HG02885 (cell line): ENCODE data around the gene NOXO1.
"Not testable (repeated sequence)": the region's sequence is repeated elsewhere in the genome, so short reads cannot be mapped to it uniquely, and the experiment has no call there.

Experiments used
- ATAC-seq: cut with Tn5 transposase; IDR thresholded peaks from one replicate; pipeline ENCODE4 v1.9.1; 2021; ENCODE audit warnings: mild to moderate bottlenecking; ENCODE audit not compliant: unreplicated experiment, poor library complexity

Gene NOXO1

GRCh38 chr16:1963806-1964505 is 17.3 kb downstream of the NOXO1 start:
- ATAC-seq = peak; percentile 3

GRCh38 chr16:1962161-1963153 is 18.8 kb downstream of the NOXO1 start:
- ATAC-seq = not testable (repeated sequence)

DNA sequence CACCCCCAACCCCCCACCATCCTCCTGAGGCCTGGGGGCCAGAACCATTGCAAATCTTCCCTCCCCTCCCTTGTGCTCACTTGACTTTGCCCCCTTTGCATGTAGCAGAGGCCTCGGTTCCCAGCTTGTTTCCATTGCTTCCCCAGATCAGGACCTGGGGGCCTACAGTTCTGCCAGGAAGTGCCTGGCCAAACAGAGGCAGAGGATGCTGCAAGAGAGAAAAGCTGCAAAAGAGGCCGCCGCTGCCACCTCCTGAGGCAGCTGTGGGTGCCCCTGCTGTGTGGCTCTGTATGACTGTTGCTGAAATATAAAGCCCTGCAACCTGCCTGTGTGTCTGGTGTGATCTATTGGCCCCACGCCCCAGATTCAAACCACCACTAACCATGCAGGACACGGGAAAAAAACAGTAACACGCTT is 19.6 kb downstream of the NOXO1 start:
- ATAC-seq = no peak

- no peak for ATAC-seq
Observed at GRCh38 chr16:1960665-1961630, 20.3 kb downstream of the NOXO1 start.

- ATAC-seq = peak; percentile 76
Observed at GRCh38 chr16:1959269-1960039, 21.8 kb downstream of the NOXO1 start, which contains the start of gene NDUFB10. Gene NDUFB10 (plus strand): TSS chr16:1959538. CDS start chr16:1959625, 87 bp downstream.

DNA sequence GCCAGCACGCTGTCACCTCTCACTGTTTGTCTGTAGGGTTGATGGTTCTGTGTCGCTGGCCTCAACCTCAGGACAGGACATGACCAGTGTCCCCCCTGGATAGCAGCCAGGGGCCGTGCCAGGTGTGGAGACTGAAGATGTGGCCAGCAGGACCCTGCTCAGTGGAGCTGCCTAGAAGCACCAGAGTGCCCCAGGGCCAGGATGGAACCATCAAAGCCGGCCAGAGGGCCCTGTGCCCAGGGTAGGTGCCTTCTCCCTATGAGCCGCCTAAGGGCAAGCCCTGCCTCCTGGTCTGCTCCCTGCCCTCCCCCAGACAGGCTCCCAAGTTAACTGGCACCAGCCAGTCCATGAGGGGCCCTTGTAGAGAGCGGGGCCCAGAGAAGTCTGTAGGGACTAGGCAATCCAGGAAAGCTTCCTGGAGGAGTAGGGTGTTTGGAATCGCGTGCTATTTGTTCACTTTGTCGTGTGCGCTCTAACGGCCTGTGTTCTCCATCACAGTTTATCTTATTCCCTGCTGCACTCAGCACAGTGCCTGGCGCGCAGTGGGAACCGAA is 22.5 kb downstream of the NOXO1 start:
- no peak for ATAC-seq

GRCh38 chr16:1958143-1958491 is 23.2 kb downstream of the NOXO1 start:
- ATAC-seq = not testable (repeated sequence)

- ATAC-seq = not testable (repeated sequence)
Observed at GRCh38 chr16:1957434-1958142, 23.7 kb downstream of the NOXO1 start.

GRCh38 chr16:1953734-1954133 is 27.5 kb downstream of the NOXO1 start:
- no peak for ATAC-seq

DNA sequence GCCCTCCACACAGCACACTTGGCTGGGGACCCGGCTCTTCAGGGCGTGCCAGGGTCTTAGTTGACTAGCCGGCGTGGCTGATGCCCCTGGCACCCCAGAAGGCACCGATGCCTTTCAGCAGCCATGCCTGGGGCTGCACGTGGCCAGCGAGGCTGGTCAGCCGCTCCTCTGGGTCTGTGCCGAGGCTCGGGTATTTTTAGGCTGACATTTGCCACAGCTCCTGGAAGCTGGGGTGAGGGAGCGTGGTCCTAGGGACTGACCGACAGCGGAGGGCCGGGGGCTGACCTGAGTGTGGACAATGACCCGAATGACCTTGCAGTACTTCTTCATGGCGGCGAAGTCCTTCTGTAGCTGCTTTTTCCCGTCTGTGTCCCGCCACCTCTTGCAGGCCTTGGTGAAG is 30.7 kb downstream of the NOXO1 start:
- no peak for ATAC-seq

GRCh38 chr16:1950047-1950446 is 31.2 kb downstream of the NOXO1 start:
- no peak for ATAC-seq

DNA sequence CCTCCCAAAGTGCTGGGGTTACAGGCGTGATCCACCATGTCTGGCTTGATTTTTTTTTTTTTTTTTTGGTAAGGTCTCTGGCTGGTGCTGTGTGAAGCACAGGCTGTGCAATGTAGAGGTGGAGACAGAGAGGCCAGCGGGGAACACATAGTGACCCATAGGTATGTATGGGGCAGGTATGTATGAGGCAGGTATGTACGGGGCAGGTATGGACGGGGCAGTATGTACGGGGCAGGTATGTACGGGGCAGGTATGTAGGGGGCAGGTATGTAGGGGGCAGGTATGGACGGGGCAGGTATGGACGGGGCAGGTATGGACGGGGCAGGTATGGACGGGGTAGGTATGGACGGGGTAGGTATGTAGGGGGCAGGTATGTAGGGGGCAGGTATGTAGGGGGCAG is 31.8 kb downstream of the NOXO1 start:
- no peak for ATAC-seq

DNA sequence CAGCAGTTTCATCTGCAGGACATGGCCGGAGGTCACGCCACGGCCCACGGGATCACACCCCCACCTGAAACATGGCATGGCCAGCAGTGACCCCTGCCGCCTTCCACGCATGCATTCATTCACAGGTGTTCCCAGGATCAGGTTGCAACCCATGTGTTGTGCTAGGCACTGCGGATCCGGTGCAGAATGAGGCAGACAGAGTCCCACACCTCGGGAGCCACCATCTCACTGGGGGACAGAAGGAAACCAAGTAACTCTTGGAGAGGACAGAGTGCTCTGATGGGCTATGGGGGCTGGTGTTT is 33.9 kb downstream of the NOXO1 start:
- no peak for ATAC-seq

GRCh38 chr16:1946495-1947368 is 34.5 kb downstream of the NOXO1 start:
- no peak for ATAC-seq

DNA sequence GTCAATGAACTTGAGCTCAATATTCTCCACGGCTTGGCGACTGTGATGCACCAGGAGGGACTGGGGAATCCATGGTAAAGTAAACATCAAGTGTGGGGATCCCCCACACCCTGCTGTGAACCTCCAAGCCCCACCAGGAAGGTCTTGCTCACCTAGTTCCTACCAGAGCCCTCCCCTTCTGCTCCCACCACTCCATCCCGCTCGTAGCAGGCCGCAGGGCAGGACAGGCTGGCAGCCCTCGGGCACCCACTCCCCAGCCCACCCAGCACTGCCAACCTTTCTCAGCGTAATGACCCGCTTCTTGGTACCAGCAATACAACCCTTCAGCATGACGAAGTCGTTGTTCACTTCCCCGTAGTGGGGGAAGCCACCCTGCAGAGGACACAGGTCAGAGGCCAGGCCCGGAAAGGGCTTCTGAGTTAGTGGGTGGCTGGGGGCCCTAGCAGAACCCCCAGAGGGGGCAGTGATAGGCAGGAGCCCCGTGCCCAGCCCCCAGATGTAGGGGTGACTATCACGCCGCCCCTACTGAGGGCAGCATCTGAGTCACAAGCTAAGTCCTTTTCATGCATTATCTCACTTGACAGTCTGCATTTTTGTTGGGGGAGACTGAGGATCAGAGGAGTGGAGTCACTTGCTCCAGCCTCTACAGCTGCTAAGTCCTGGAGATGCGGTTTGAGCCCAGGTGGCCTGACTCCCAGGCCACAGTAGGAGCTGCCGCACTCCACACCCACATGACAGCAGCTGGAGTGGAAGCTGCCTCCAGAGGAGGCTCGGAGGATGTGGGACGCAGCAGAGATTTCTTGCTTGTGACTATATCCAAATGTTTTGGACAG is 35.5 kb downstream of the NOXO1 start:
- ATAC-seq = no peak

DNA sequence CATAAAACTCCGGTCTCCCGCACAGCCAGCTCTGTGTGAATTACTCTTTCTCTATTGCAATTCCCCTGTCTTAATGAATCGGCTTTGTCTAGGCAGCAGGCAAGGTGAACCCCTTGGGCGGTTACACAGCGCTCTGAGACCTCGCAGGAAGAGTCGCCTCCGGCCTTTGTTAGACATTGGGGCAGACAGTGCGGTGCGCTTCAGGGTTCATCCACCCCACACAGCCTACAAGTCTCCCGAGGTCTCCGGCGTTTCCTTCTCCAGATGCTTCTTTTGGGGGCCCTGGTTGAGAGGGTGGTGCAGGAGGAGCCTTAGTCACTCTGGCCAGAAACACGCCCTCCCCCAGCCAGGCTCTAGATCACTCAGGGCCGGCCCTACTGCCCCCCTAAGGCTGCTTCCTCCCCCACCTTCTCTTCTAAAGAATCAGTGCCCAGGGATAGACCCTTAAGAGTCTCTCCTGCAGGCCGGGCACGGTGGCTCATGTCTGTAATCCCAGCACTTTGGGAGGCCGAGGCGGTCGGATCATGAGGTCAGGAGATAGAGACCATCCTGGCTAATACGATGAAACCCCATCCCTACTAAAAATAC is 36.6 kb downstream of the NOXO1 start:
- no peak for ATAC-seq
